Pulmonary artery endothelial cell (primary cell): ENCODE measurements around the gene RPAP3. TPM values are rescaled to one million over a fixed set of nuclear protein-coding genes. Genes with fewer than 3 reads are reported as not detected.
A peak's percentile ranks its signal among the peaks of the same experiment; 100 is the strongest.
"Not testable (repeated sequence)": the region's sequence is repeated elsewhere in the genome, so short reads cannot be mapped to it uniquely, and the experiment has no call there.

Source experiments
- DNase-seq: peaks from one replicate; pipeline ENCODE4 v3.0.0-alpha.2; 2011; ENCODE audit warnings: low read depth, low spot score
- total RNA-seq: library from RNA; depleted of rRNA; stranded (reverse); fragments of >200 nt; gene quantifications from 2 replicates; pipeline ENCODE4 v1.2.3, GENCODE V29; 2014

Gene RPAP3
- total RNA-seq, 1 donor from 2014 or later, result 12.3 TPM

DNA sequence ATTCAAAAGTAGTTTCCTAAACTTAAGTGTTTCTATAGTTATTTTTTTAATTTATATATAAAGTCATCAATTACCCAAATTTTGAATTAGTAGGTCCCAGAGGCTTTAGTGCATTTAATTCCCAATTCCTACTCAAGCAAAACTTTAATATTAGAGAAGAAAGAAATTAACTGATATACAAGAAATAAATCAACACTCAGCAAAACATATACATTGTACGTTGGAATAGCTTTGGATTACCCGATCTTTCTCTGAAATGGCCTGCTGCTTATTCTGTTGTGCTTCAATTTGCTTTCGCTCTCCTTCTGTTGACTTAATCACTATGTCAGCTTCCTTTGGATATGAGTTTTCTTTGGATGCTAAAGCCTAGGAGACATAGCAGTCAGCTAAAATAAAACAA lies 18.2 kb downstream of the RPAP3 start:
- DNase-seq, result no peak

DNA sequence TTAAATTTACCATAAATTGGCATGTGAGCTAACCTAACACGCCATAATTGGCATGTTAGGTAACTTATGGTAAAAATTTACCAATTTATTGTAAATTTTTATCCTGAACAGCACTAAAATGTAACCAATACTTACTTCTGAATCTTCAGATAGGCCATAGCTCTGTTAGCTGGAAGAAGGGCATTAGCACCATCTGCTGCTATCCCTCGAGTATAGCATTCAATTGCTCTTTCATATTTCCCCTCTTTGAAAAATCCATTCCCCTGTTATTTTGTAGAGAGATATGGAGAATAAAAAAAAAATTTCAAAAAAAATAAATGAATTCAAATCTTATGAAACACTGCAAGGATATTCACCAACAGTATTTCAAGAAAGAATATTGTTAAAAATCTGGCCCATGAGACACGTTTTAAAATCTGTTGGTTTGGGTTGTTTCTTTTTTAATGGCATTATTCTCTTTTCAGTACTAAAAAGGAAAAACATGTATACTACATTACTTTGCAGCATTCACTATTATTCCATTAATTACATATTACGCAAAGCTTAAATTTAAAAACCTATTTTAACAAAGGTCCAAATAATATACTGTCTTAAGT lies 19.1 kb downstream of the RPAP3 start:
- peak; percentile 11 for DNase-seq

DNA sequence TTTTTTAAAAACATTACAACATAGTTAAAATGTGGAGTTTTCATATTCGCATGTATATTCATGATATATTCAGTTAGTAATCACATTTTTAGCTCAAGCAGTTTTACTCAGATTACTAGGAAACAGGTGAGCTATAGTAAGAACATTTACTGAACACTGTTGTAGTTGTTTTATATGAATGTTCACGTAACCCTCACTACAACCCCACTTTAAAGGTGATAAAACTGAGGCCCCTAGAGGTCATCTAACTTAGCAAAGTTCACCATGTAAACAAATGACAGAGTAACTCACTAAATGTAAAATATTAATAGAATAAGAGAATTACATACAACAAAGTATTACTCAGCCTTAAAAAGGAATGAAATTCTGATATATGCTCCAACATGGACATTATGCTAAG lies 26.0 kb downstream of the RPAP3 start:
- DNase-seq, result no peak

DNA sequence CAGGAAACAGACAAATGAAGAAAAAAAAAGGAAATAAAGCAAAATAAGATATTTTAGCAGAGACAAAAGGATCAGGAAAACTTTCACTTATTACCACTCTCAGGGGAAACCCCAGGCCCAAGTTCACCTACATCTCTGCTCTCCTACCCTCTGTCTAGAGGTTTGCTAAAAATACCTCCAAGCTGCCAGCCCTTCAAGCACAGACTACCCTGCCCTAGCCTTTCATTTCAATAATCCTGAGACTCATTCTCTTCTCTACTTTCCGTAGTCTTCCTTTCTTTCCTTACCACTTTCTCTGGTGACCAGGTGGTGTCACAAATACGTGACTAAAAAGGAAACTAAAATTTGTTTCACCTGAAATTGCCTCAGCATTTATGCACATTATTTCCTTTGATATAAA lies 33.8 kb downstream of the RPAP3 start:
- no peak for DNase-seq

DNA sequence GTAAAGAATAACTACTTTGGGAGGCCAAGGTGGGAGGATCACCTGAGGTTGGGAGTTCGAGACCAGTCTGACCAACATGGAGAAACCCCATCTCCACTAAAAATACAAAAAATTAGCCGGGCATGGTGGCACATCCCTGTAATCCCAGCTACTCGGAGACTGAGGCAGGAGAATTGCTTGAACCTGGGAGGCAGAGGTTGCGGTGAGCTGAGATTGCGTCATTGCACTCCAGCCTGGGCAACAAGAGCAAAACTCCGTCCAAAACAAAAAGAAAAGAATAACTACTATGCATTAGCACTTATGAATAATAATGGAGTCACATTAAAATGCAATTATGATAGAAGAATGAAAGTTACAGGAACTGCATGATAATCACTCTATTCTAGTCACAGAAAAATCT lies 37.9 kb downstream of the RPAP3 start:
- DNase-seq, result not testable (repeated sequence)

DNA sequence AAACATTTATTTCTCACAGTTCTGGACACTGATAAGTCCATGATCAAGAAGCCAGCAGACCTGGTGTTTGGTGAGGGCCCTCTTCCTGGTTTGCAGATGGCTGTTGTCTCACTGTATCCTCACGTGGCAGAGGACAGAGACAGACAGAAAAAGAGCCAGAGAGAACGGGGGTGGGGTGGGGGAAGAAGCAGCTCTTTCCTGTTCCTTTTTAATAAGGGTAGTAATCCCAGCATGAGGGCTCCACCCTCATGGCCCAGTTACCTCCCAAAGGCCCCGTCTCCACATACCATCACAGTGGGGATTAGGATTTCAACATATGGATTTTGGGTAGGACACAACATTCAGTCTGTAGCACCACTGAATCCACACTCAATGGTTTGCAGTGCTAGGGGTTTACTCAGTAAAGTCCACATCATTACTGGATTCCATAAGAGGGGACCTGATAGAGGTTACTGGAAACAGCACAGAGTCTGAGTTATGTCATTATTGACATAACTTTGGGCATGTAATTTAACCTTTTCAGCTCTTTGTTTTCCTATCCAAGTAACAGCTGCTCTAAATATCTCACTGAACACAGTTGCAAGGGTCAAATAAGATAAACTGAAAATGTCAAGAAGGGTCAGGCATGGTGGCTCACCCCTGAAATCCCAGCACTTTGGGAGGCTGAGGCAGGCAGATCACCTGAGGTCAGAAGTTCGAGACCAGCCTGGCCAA lies 53.2 kb downstream of the RPAP3 start:
- no peak for DNase-seq

DNA sequence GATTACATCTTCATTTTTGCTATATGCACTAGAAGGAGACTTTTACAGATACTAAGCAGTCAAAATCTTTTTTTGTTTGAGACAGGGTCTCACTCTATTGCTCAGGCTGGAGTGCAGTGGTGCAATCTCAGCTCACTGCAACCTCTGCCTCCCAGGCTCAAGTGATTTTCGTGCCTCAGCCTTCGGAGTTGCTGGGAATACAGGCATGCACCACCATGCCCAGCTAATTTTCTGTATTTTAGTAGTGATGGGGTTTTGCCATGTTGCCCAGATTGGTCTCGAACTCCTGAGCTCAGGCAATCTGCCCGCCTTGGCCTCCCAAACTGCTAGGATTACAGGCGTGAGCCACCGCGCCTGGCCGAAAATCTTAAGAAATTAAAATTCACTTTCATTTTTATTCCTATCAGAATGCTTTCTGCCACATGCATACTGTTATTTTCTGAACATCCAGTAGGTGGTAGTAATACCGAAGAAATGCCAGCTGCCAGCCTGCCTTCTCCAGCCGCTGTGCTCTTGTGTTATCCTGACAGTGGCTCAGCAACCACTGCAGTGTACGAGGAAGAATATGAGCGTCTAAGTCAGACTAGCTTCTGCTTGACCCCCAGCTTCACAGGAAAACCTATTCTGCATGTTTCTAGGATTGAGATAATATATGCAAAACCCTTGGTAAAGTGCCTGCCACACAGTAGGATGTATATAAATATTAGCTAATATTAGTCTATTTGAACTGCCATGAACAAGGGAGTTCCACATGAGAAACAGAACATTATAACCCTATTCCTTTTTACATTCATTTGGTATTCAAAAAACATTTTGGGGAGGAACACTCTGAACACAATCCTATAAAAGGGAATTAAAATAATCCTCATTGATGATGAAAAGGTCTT lies 54.2 kb downstream of the RPAP3 start:
- DNase-seq, result peak; percentile 39

DNA sequence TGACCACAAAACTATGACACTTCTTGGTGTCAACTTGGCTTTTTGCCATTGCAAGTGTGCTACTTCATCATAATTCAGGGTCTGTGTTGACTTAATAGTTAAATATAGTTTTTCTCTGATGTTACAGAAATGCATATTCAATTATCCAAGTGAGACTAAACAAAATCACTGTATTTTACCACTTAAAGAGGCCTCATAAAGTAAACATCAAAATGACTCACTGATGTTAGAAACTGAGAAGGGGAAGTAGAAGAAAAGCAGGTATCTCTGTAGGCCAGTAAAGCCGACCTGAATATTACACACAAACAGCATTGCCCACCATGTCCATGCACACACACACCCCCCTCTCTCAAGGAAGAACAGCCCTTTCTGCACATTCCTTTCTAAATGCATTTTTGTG lies 55.4 kb downstream of the RPAP3 start:
- no peak for DNase-seq

DNA sequence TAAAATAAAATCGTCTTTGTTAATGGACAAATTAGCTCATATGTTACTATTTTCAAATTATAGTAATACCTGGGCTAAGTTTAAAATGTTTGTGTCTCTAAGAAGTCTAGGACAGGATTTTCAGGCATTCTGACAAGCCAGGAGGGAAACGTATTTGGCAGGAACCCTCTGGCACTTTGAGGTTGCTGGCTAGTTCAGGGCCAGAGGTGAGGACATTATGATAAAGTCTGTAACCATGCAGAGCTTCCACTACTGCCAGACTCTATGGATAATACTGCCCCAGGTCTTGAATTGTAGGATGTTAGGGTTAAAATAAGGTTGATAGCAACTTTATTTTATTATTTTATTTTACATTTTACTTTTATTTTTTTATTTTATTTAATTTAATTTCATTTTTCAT lies 56.4 kb downstream of the RPAP3 start:
- DNase-seq, result no peak

DNA sequence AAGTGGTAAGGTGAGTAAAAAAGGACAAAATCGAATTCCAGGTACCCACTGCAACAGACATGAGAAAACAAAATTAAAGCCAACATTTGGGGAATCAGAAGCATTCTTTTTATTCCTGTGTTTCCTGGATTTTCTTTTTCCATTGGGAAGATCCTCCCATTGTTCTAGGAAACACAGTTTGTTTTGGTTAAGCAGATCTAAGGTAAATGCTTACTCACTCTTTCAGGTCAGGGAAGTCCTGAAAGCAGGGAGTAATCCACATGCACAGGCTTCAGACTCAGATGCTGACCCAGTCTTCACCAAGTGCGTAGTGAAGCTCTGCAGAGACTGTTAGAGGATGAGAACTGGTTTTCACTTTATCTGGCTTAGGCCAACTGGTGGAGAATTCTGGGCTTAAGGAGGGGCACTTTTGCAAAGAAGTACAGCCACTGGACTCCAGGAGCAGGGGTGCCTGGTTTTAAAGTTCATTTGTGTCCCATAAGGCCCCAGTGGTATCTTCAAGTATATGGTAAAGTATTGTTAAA lies 57.7 kb downstream of the RPAP3 start:
- DNase-seq, result no peak

DNA sequence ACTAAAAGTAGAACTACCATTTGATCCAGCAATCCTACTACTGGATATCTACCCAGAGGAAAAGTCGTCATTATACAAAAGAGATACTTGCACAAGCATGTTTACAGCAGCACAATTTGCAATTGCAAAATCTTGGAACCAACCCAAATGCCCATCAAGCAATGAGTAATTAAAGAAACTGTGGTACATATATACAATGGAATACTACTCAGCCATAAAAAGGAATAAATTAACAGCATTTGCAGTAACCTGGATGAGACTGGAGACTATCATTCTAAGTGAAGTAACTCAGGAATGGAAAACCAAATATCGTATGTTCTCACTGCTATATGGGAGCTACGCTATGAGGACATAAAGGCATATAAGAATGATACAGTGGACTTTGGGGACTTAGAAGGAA lies 63.5 kb downstream of the RPAP3 start:
- DNase-seq, result not testable (repeated sequence)

DNA sequence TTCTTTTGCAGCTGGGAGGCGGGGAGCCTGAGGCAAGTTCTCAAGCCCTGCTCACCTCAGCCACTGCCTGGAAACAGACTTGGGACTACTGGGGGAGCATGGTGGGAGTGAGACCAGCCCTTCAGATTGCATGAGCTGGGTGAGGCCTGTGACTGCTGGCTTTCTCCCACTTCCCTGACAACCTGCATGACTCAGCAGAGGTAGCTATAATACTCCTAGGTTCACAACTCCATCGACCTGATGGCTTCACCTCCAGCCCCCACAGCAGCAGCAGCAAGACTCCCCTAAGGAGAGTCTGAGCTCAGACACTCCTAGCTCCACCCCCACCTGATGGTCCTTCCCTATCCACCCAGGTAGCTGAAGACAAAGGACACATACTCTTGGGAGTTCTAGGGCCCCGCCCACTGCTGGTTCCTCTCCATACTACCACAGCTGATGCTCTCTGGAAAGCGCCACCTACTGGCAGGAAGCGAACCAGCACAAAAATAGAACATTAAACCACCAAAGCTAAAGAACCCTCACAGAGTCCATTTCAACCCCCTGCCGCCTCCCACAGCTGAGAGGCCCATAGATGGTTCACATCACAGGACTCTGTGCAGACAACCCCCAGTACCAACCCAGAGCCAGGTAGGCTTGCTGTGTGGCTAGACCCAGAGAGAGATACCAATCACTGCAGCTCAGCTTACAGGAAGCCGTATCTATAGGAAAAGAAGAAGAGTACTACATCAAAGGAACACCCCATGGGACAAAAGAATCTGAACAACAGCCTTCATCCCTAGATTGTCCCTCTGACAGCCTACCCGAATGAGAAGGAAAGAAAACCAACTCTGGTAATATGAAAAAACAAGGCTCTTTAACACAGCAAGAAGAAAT lies 68.7 kb downstream of the RPAP3 start:
- no peak for DNase-seq

DNA sequence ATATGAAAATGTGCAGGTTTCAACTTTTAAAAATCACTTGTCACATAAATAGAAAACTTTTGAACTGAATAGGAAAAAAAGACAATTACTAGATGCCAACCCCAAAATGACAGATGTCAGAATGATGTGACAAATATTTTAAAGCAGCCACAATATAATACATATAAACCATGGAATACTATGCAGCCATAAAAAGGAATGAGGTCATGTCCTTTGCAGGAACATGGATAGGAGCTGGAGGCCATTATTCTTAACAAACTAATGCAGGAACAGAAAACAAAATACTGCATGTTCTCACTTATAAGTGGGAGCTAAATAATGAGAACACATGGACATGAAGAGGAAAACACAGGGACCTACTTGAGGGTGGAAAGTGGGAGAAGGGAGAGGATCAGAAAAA lies 70.1 kb downstream of the RPAP3 start:
- DNase-seq, result not testable (repeated sequence)

DNA sequence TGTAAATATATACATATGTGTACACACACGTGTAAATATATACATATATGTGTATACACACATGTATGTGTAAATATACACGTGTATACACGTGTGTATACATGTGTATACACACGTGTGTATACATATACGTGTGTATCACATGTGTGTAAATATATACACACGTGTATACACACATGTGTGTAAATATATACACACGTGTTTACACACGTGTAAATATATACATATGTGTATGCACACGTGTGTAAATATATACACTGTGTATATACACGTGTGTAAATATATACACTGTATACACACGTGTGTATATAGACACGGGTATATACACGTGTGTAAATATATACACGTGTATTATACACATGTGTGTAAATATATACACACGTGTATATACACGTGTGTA lies 71.7 kb downstream of the RPAP3 start:
- no peak for DNase-seq

DNA sequence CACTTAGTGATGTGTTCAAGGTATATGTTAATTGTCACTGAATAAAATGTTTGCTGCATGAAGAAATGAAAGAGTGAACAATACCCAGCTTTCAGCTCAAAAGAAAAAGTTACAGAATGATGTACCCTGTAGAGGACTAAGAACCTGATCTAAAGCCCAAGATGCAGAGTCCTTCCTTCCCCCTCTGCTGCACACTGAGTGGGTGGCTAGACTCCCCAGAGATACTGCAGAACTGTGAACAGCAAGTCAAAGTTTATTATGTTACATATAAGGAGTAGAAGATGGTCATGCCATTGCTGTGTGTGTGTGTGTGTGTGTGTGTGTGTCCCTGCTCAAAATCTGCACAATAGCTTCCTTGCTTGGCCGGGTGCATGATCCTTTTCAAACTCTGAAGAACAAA lies 83.9 kb downstream of the RPAP3 start:
- DNase-seq, result no peak

DNA sequence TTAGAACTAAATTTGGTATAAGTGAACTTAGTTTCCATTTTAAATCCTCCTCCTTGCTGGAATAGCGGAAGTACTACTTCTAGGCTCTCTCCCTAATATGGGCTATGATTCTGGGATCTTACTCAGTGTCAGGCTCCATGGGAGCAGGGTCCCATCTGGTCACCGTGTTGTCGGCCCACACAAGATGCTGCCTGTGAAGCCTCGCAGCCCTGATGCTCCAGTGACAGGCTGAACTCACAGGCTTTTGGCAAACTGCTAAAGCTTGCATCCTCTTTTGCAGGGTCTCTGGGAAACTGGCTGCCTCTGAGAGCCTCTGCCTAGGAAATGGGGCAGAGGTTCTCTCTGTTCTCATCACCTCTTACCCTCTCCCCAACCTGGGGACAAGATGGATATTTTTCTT lies 88.4 kb downstream of the RPAP3 start:
- DNase-seq, result no peak

DNA sequence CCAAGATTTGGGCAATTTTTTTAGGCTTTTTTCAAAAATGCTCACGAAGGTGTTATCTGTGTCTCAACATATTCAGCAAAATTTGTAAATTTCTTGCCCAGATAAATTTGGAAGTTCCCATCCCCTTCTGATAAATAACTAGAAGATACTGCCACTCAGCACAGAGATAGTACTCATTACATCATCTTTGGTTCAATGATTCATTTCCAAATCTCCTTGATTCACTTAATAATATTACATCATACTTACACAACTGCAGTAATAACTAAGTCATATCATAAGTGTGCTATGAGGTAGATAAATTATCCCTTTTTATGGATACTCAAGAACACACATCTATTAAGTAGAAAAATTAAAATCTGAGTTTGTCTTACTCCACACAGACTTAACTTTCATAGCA lies 89.4 kb downstream of the RPAP3 start:
- DNase-seq, result no peak

DNA sequence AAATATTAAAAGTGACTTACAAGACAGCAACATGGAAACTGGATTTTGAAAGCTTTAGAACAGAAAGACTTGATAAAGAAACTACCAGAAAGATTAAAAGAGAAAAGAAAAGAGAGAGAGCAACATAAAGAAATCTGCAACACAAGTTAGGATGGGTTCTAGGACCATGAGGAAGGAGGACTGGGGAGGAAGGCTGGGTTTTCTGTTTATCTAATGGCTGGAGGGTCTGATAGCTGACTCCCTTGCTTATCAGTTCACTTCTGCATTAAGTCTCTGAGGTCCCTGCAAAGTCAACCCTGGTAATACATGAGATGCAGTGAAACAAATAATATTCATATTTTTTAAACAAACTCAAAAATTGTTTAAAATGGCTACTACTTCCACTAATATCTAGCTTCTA lies 90.1 kb downstream of the RPAP3 start:
- DNase-seq, result no peak

DNA sequence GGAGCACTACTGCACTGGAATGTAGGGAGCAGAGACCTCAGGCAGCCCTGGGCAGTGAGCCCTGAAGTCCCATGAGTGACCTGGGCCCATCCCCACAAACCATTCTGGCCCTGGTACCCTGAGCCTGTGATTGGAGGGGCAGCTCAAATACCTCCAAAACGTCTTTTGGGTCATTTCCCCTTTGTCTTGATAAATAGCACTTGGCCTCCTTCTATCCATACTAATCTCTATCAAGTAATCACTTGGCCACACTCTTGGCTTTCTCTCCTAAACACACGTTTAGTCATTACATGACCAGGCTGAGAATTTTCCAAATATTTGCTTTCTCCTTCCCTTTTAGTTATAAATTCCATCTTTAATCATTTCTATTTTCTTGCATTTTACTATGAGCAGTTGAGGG lies 91.3 kb downstream of the RPAP3 start:
- DNase-seq, result no peak

DNA sequence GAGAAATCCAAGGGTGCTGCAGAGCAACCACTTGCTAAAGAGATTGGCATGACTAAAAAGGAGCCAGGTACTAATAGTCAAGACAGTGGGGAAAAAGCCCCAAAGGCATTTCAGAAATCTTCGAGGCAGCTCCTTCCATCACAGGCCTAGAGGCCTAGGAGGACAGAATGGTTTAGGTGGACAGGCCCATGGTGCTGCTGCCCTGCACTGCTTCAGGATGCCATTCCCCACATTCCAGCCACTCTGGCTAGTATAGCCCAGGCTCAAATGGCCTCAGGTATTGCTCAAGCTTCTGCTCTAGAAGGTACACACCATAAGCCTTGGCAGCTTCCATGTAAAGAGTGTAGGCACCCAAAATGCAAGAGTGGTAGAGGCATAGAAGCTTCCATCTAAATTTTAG lies 92.9 kb downstream of the RPAP3 start:
- no peak for DNase-seq

DNA sequence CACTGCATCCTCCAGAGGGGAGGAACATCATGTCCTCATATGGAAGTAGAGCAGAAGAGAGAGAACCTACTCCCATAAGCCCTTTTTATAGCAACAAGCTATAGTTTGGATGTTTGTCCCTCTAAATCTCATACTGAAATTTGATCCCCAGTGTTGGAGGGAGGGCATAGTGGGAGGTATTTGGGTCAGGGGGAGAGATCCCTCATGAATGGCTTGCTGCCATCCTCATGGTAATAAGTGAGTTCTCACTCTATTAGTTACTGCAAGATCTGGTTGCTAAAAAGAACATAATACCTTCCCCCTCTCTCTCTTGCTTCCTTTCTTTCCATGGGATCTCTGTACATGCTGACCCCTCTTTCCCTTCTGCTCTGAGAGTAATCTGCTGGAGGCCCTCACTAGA lies 93.9 kb downstream of the RPAP3 start:
- DNase-seq, result no peak
